Stimulated activated CD8-positive, alpha-beta memory T cell treated with anti-CD3 and anti-CD28 coated beads, Interleukin-12 subunit alpha, Interleukin-12 subunit beta, amount 100 ng/mL, for 24 hours (primary cell): Measurements from ENCODE around the gene ARMH4.

Experiments used
- DNase-seq: peaks from one replicate; pipeline ENCODE4 v3.0.0-alpha.2; 2020; ENCODE audit errors: extremely low read depth

The ARMH4 gene

GRCh38 chr14:58152014-58152857 lies at the start of gene ARMH4:
TSS of gene ARMH4 (minus strand) at chr14:58152213. CDS start at chr14:58139358, 12,855 bp downstream.
- DNase-seq = peak; percentile 32

GRCh38 chr14:58200846-58201245 lies 48.8 kb upstream of the ARMH4 start:
- no peak for DNase-seq

GRCh38 chr14:58200480-58200841 lies 48.4 kb upstream of the ARMH4 start:
- no peak for DNase-seq

GRCh38 chr14:58199726-58200479 lies 47.9 kb upstream of the ARMH4 start, which contains the start of gene ACTR10:
TSS of gene ACTR10 (plus strand) at chr14:58200149. CDS start at chr14:58200218, 69 bp downstream.
- peak; percentile 74 for DNase-seq

GRCh38 chr14:58198086-58198485 lies 46.1 kb upstream of the ARMH4 start:
- DNase-seq = no peak

GRCh38 chr14:58196198-58196597 lies 44.2 kb upstream of the ARMH4 start:
- no peak for DNase-seq

- no peak for DNase-seq
These were observed 41.5 kb upstream of the ARMH4 start for GRCh38 chr14:58193542-58193941.

- DNase-seq = no peak
These were observed 40.0 kb upstream of the ARMH4 start for GRCh38 chr14:58191763-58192601.

GRCh38 chr14:58189176-58189575 lies 37.2 kb upstream of the ARMH4 start:
- DNase-seq = no peak

GRCh38 chr14:58177125-58177524 lies 25.1 kb upstream of the ARMH4 start:
- DNase-seq = no peak

GRCh38 chr14:58171090-58171489 lies 19.1 kb upstream of the ARMH4 start:
- no peak for DNase-seq

GRCh38 chr14:58167891-58168290 lies 15.9 kb upstream of the ARMH4 start:
- no peak for DNase-seq

- no peak for DNase-seq
These were observed 15.0 kb upstream of the ARMH4 start for GRCh38 chr14:58167057-58167456.

- peak; percentile 33 for DNase-seq
These were observed 14.3 kb upstream of the ARMH4 start for GRCh38 chr14:58166005-58166983.

- DNase-seq = no peak
These were observed 8.5 kb upstream of the ARMH4 start for GRCh38 chr14:58160561-58160960.

GRCh38 chr14:58151133-58152013 lies 640 bp downstream of the ARMH4 start:
- DNase-seq = no peak

- DNase-seq = no peak
These were observed 1.7 kb downstream of the ARMH4 start for GRCh38 chr14:58150243-58150805.

GRCh38 chr14:58149196-58149595 lies 2.8 kb downstream of the ARMH4 start:
- DNase-seq = no peak

GRCh38 chr14:58146399-58146798 lies 5.6 kb downstream of the ARMH4 start:
- DNase-seq = no peak
